HG03064 (cell line): ENCODE data around the gene UBR4.

Source experiments
- ATAC-seq: cut with Tn5 transposase; IDR thresholded peaks from one replicate; pipeline ENCODE4 v1.9.1; 2021; ENCODE audit warnings: low read depth; ENCODE audit not compliant: unreplicated experiment

UBR4 gene

DNA sequence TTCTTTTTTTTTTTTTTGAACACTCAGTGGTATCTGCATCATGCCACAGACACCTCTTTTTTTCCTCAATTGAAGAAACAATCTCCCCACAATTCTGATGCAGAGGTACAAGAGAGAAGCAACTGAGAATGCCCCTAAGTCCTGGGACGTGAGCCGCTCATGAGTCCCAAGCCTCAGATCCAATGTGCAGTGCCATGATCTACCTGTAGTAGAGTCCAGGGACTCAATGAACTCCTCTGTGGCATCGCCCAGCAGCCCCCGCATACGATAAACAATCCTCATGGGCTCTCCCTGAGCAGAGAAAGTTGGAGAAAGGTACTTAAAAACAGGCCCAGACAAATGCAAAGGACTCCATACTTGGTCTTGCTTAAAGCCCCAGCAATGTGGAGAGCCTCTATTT, 113.1 kb downstream of the UBR4 start:
- ATAC-seq: no peak

DNA sequence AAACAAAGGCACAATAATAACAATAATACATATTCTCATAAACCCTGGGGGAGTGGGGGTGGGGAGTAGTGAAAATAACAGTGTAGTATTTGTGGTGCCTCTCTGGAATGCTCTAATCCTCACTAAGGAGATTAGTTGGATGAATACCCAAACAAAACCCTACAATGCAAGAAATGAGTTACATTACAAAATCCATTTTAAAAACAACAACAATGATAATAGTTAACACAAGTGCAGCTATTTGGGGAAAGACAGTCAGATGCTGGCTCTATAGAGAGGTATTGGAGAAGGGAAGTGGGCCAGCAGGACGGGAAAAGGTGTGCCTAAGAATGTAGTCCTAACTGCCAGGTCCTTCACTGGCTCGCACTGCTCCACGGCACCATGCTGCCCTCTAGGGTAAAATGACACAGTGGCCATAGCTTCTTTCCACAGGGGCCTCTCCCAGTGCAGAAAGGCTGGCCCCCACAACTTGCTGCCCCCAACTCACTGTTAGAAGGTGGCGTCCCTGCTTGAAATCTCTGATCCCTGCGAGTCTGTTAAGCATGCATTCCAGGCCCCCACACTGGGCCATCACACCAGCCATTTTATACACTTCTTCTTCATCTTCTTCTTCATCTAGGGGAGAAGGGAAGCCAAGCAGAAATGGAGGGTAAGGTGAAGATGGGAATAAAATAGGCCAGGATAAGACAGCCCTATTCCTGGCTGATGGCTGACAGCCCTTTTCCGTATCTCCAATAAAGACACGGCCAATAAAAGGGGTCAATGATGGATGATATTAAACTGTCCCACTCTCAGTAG, 113.8 kb downstream of the UBR4 start:
- no peak for ATAC-seq

GRCh38 chr1:19091196-19091953, 118.7 kb downstream of the UBR4 start:
- ATAC-seq: no peak

DNA sequence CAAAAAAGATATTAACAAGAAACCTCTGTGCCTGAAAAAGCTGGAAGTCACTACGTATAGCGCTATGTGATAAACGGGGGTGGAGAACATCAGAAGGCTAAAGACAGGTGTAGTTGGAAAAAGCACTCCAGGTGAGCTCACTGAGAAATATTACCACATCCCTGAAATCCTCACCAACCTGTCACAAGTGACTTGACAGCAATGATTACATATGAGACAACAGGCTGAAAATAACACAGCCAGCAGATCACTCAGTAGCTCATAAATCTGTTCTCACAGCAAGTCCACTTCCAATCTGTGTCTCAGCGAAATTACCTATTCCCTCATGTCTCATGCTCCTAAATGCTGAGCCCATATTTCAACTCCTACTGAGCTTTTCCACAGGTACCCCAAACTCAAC, 120.5 kb downstream of the UBR4 start:
- ATAC-seq: no peak

DNA sequence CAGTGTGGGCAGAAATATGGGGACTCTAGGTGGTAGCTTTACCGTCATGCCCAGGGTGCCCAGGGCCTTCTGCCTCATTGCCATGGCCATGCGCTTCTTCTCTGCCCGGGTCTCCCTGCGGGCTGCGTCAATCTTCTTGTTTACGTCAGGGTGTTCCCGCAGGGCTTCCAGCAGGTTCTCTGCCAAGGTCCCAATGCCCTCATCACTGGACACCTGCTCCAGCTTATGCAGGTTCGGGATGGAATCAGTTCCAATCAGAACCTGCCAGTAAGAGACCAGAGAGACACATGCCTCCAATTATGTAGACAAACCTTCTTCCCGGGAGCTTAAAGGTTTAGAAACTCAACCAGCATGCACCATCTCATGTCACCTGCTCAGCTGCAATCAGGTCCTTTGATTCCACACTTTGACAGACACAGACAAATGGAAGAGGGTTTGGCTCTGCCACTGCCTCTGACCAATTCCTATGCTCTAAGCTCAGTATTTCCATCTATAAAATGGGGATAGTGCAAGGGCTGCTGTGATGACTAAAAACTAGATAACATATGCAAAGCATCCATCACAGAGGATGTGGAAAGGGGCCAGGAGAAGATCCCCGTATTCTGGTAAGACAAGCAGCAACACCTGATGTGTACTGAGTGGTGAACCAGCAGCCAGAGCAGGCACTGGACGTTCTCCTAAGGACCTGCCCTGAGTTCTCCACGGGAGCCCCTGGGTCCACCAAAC, 121.2 kb downstream of the UBR4 start:
- ATAC-seq: no peak

DNA sequence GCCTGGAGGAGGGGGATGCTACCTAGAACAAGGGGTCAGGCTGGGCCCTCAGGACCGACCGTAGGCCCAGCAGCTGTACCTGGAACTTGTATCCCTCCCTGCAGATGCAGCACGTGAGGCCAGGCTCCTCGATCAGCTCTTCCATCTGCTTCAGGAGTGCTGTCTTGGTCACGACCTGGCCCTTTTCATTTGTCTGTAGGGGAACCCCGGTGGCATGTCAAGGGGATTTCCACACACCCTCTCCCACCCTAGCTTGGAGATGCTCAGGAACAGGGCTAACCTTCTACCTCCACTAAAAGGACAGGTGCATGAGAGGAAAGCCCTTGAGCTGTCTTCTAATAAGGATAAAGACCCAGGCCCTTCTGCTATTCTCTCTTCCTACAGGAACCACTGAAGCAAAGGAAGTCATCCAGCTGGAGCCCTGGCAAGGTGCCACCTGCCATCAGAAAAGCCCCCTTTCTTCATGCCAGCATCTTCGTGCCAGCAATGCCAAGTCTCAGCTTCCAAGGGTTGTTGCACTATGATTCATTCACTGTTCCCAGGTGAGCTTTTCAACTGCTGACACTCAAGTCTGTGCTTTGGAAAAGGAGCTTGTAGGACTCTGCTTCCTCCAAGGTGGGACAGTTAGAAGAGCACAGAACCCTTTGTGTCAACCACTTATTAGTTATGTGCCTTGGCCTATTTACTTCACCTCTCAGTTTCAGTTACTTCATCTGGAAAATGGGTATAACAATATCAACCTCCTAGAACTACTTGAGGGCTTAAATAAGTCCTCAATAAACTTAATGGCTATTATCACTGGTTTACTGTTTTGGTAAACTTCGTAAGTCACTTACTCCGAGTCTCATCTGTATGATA, 122.1 kb downstream of the UBR4 start:
- no peak for ATAC-seq

DNA sequence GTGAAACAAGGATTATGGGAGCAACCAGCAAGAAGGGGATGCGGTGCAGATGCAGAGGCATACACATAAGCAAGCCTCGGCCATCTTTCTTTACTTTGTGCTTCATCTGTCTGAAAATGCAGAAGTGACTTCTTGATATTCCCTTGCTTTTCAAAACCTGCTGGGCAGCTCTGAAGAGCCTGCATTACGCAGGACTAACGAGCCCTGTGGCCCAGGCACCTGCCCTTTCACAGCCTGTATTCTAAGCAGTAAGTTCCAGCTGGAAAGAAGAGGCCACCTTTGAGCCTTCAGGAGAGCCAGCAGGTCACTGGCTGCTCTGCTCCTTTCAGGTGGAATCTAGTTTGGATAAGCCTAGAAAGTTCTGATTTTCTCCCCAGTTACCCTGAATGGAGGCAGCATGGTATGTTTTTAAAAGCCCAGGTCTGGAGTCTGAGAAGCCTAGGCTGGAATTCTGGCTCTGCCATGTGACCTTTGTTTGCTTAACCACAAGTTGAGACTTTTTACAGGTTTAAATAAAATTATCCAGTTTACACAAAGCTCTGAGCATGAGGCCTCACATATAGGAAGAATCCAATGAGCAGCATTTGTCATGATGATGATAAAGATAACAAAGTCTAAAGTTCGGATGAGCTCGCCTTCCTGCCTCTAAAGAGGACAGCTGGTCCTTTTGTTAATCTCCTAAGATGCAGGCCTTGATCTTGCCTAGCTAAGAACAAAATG, 122.9 kb downstream of the UBR4 start:
- ATAC-seq: no peak

GRCh38 chr1:19086176-19086875, 123.7 kb downstream of the UBR4 start:
- no peak for ATAC-seq

DNA sequence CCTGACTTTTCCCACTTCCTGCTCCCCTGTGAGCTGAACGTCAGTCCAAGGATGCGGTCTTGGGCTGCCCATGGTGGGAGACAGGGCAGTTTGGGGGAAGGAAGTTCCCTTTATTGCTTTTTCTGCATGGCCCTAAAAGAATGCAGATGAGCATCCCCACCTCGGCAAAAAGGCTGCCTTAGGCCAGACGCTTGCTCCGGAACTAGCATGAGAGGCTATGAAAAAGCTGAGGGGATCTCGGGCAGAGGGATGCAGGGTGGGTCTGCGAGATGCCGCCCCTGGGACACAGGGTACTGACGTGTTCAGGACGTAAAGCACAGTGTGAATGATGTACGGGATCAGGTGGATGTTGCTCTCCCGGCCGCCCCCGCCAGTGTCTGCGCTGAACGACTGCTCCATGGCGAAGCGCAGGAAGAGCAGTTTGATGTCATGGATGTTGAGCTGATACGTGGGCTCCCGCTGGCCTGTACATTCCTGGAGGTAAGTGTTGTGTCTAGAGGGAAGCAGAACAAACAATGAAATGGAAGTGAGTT, 125.8 kb downstream of the UBR4 start:
- no peak for ATAC-seq

DNA sequence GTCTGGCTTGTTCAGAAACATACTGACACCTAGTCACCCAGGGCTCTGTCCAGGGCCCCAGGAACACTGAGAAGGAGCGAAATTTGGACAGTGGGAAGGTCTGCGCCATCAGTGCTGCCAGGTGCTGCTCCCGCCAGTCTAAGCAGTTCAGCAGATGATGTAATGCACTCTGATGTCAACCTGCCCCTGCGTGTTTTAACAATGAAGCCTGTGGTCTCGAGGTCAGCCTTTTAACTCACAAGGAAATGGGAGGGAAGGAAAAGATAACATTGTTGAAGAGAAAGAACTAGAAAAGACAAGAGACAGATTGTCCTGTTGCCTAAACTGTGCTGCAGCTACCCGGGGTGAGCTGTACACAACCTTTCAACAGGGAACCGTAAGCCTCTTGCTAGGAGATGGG, 127.0 kb downstream of the UBR4 start:
- no peak for ATAC-seq

GRCh38 chr1:19081218-19081893, 128.7 kb downstream of the UBR4 start:
- no peak for ATAC-seq

GRCh38 chr1:19080721-19081120, 129.3 kb downstream of the UBR4 start:
- ATAC-seq: no peak

- no peak for ATAC-seq
Observed at GRCh38 chr1:19079541-19080472, 130.3 kb downstream of the UBR4 start.

GRCh38 chr1:19078536-19078935, 131.5 kb downstream of the UBR4 start:
- ATAC-seq: no peak

GRCh38 chr1:19076841-19077616, 133.0 kb downstream of the UBR4 start:
- ATAC-seq: no peak

- ATAC-seq: no peak
Observed at GRCh38 chr1:19074902-19075721, 135.0 kb downstream of the UBR4 start.
